ENCODE results near the gene TOP3A.

The TOP3A gene

GRCh38 chr17:18278867-18279266 lies 35.9 kb downstream of the TOP3A start:
- DNase-seq (ENCODE audit: low read depth in 1 of 2, low spot score in 1 of 2), result no peak

GRCh38 chr17:18277076-18277475 lies 37.7 kb downstream of the TOP3A start:
- DNase-seq (ENCODE audit: low read depth in 1 of 2, low spot score in 1 of 2), result no peak

- no peak for DNase-seq (ENCODE audit: low read depth in 1 of 2, low spot score in 1 of 2)
Observed at GRCh38 chr17:18270046-18270931, 44.5 kb downstream of the TOP3A start.

GRCh38 chr17:18267927-18268711 lies 46.7 kb downstream of the TOP3A start:
- no peak for DNase-seq (ENCODE audit: low read depth in 1 of 2, low spot score in 1 of 2)

GRCh38 chr17:18267366-18267765 lies 47.4 kb downstream of the TOP3A start:
- DNase-seq (ENCODE audit: low read depth in 1 of 2, low spot score in 1 of 2), result no peak

- no peak for DNase-seq (ENCODE audit: low read depth in 1 of 2, low spot score in 1 of 2)
Observed at GRCh38 chr17:18263885-18264682, 50.7 kb downstream of the TOP3A start.

GRCh38 chr17:18262641-18263040 lies 52.2 kb downstream of the TOP3A start:
- DNase-seq (ENCODE audit: low read depth in 1 of 2, low spot score in 1 of 2), result no peak

- no peak for DNase-seq (ENCODE audit: low read depth in 1 of 2, low spot score in 1 of 2)
Observed at GRCh38 chr17:18262111-18262510, 52.7 kb downstream of the TOP3A start.

- DNase-seq (ENCODE audit: low read depth in 1 of 2, low spot score in 1 of 2), result no peak
Observed at GRCh38 chr17:18261659-18262058, 53.1 kb downstream of the TOP3A start.

- no peak for DNase-seq (ENCODE audit: low read depth in 1 of 2, low spot score in 1 of 2)
Observed at GRCh38 chr17:18261146-18261515, 53.7 kb downstream of the TOP3A start.

GRCh38 chr17:18260332-18261145 lies 54.3 kb downstream of the TOP3A start, which contains the start of gene MIEF2:
MIEF2 (plus strand) TSS chr17:18260662; CDS start chr17:18262721, 2,059 bp downstream.
- DNase-seq (ENCODE audit: low read depth in 1 of 2, low spot score in 1 of 2), result peak; percentile 84 to 89

GRCh38 chr17:18259621-18260331 lies 55.0 kb downstream of the TOP3A start:
- no peak for DNase-seq (ENCODE audit: low read depth in 1 of 2, low spot score in 1 of 2)

GRCh38 chr17:18258356-18259038 lies 56.3 kb downstream of the TOP3A start, which contains the start of gene FLII:
FLII (minus strand) TSS chr17:18258738; CDS start chr17:18258690, 48 bp downstream.
- peak; percentile 29 to 35 for DNase-seq (ENCODE audit: low read depth in 1 of 2, low spot score in 1 of 2)

GRCh38 chr17:18257982-18258355 lies 56.8 kb downstream of the TOP3A start:
- DNase-seq (ENCODE audit: low read depth in 1 of 2, low spot score in 1 of 2), result peak in 1 of 2 donors; percentile 17

- DNase-seq (ENCODE audit: low read depth in 1 of 2, low spot score in 1 of 2), result no peak
Observed at GRCh38 chr17:18257268-18257981, 57.4 kb downstream of the TOP3A start.

- DNase-seq (ENCODE audit: low read depth in 1 of 2, low spot score in 1 of 2), result no peak
Observed at GRCh38 chr17:18256776-18257175, 58.0 kb downstream of the TOP3A start.

GRCh38 chr17:18256351-18256750 lies 58.4 kb downstream of the TOP3A start:
- no peak for DNase-seq (ENCODE audit: low read depth in 1 of 2, low spot score in 1 of 2)

GRCh38 chr17:18254888-18255649 lies 59.7 kb downstream of the TOP3A start:
- no peak for DNase-seq (ENCODE audit: low read depth in 1 of 2, low spot score in 1 of 2)

All from activated CD4-positive, alpha-beta T cell treated with anti-CD3 and anti-CD28 coated beads, Interleukin-2, amount 50 U/mL, for 24 hours (primary cell).